Measurements from ENCODE around the gene ADGRB2. TPM values are rescaled to one million over a fixed set of nuclear protein-coding genes. Genes with fewer than 3 reads are reported as not detected.

The ADGRB2 gene
- total RNA-seq, 4 donors from 2014 or later, result 1.1 to 2.2 (median 1.7) TPM; not detected in 1

DNA sequence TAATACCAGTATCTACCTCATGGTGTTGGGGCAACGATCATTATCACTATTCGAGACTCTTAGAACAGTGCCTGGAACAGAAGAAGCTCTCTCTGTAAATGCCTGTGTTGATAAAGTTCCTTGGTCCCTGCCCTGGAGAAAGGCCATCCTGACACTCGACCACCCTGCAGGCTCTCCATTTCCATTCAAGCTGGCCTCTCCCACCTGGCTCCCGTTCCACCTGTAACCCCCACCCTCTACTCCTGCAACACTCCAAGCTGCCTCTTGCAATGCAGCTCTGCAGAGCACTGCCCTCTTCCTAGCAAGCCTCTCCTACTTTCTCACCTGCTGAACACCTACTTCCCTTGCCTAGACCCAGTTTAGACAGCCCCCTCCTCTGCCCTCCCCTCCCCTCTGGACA lies 45.6 kb upstream of the ADGRB2 start:
- in situ Hi-C loops (cut with MboI; ENCODE audit: low sequenced_read_pairs in 4 of 4) (loop anchor here in 3 of 4 donors (10.0 to 25.0 kb wide), 3 partner anchors 153 to 175 kb away; no protein-coding TSS in a partner anchor), intact Hi-C loops (cut with DNase I; ENCODE audit: low total_unique reads) (loop anchor here (10.0 kb wide), 1 partner anchor 95 kb away; no protein-coding TSS in a partner anchor)
- H3K27ac ChIP-seq, result no peak overlapping the region
- H3K4me1 ChIP-seq, result no peaks in the 10 kb centered on the region
- H3K27me3 ChIP-seq, result no peaks in the 10 kb centered on the region
- no peaks in the 10 kb centered on the region for H3K9me3 ChIP-seq
- no peak overlapping the region for H3K4me3 ChIP-seq
- H3K36me3 ChIP-seq, result no peaks in the 10 kb centered on the region
- TF ChIP-seq CTCF (IDR thresholded peaks at IDR 0.05 in 4 of 5, conservative IDR thresholded peaks at IDR 0.05 in 1 of 5) (no peak), POLR2A (IDR thresholded peaks at IDR 0.05) (no peak)
- DNase-seq (no peak), ATAC-seq (no peak)

DNA sequence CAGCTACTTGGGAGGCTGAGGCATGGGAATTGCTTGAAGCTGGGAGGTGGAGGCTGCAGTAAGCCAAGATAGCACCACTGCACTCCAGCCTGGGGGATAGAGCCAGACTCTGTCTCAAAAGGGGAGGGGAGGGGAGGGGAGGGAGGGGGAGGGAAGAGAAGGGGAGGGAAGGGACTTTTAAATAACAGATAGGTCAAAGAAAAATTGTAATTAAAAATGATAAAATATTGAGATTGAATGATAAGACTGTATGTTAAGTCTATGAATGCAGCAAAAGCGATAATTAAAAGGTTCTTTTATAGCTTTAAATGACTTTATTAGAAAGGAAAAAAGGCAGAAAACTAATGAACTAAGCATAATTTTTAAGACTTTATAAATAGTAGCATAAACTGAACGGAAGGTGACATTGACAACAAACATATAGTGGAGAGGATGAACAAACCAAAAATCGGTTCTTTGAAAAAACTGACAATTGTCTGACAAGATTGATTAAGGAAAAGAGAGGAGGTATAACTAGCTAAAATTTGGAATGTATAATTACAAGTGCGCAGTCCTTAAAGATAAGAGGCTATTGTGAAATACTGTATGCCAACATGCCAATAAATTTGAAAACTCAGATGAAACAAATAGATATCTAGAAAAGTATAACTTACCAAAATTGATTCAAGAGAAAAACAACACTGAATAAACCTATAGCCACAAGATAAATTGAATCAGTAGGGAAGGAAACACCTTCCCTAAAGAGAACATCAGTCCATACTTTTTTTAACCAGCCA lies 43.3 kb upstream of the ADGRB2 start:
- Histone ChIP-seq H3K4me3 (no peak overlapping the region), H3K9me3 (no peaks in the 10 kb centered on the region), H3K27ac (no peak overlapping the region), H3K4me1 (no peaks in the 10 kb centered on the region), H3K36me3 (no peaks in the 10 kb centered on the region), H3K27me3 (no peaks in the 10 kb centered on the region)
- no peak for DNase-seq
- TF ChIP-seq POLR2A (IDR thresholded peaks at IDR 0.05) (no peak), CTCF (IDR thresholded peaks at IDR 0.05 in 4 of 5, conservative IDR thresholded peaks at IDR 0.05 in 1 of 5) (no peak)
- intact Hi-C loops (cut with DNase I; ENCODE audit: low total_unique reads) (no loop called here), in situ Hi-C loops (cut with MboI; ENCODE audit: low sequenced_read_pairs in 4 of 4) (loop anchor here in 2 of 4 donors (10.0 to 25.0 kb wide), 2 partner anchors 155 to 177 kb away; no protein-coding TSS in a partner anchor)
- no peak for ATAC-seq

GRCh38 chr1:31805318-31805717 lies 41.2 kb upstream of the ADGRB2 start:
- Histone ChIP-seq H3K4me1 (no peaks in the 10 kb centered on the region), H3K27me3 (no peaks in the 10 kb centered on the region), H3K9me3 (no peaks in the 10 kb centered on the region), H3K36me3 (no peaks in the 10 kb centered on the region), H3K4me3 (no peak overlapping the region), H3K27ac (no peak overlapping the region)
- intact Hi-C loops (cut with DNase I; ENCODE audit: low total_unique reads) (no loop called here), in situ Hi-C loops (cut with MboI; ENCODE audit: low sequenced_read_pairs in 4 of 4) (loop anchor here in 2 of 4 donors (10.0 to 25.0 kb wide), 2 partner anchors 157 to 179 kb away; no protein-coding TSS in a partner anchor)
- ATAC-seq (no peak), DNase-seq (no peak)
- TF ChIP-seq CTCF (IDR thresholded peaks at IDR 0.05 in 4 of 5, conservative IDR thresholded peaks at IDR 0.05 in 1 of 5) (no peak), POLR2A (IDR thresholded peaks at IDR 0.05) (no peak)

- H3K4me3 ChIP-seq, result no peak overlapping the region
- intact Hi-C loops (cut with DNase I; ENCODE audit: low total_unique reads) (no loop called here), in situ Hi-C loops (cut with MboI; ENCODE audit: low sequenced_read_pairs in 4 of 4) (loop anchor here in 2 of 4 donors (10.0 to 25.0 kb wide), 2 partner anchors 158 to 181 kb away; no protein-coding TSS in a partner anchor)
- TF ChIP-seq CTCF (IDR thresholded peaks at IDR 0.05 in 4 of 5, conservative IDR thresholded peaks at IDR 0.05 in 1 of 5) (no peak), POLR2A (IDR thresholded peaks at IDR 0.05) (no peak)
- no peaks in the 10 kb centered on the region for H3K36me3 ChIP-seq
- no peak for ATAC-seq
- no peaks in the 10 kb centered on the region for H3K27me3 ChIP-seq
- no peak for DNase-seq
- H3K9me3 ChIP-seq, result no peaks in the 10 kb centered on the region
- no peaks in the 10 kb centered on the region for H3K4me1 ChIP-seq
- H3K27ac ChIP-seq, result no peak overlapping the region
Measured at GRCh38 chr1:31804098-31804497, 40.0 kb upstream of the ADGRB2 start.

All from gastrocnemius medialis (tissue), 4 donors.